Measurements from ENCODE around the gene ISCU.

GRCh38 chr12:108559007-108559655 lies 3.3 kb upstream of the ISCU start:
- TF ChIP-seq POLR2AphosphoS5 (IDR thresholded peaks at IDR 0.05): no peak
- TF ChIP-seq CTCF (IDR thresholded peaks at IDR 0.05): no peak
